ENCODE measurements around the gene NFIB. TPM values are rescaled to one million over a fixed set of nuclear protein-coding genes. Genes with fewer than 3 reads are reported as not detected.

Gene NFIB
- total RNA-seq, 2 donors from 2014 or later = 47.0 to 65.9 TPM

DNA sequence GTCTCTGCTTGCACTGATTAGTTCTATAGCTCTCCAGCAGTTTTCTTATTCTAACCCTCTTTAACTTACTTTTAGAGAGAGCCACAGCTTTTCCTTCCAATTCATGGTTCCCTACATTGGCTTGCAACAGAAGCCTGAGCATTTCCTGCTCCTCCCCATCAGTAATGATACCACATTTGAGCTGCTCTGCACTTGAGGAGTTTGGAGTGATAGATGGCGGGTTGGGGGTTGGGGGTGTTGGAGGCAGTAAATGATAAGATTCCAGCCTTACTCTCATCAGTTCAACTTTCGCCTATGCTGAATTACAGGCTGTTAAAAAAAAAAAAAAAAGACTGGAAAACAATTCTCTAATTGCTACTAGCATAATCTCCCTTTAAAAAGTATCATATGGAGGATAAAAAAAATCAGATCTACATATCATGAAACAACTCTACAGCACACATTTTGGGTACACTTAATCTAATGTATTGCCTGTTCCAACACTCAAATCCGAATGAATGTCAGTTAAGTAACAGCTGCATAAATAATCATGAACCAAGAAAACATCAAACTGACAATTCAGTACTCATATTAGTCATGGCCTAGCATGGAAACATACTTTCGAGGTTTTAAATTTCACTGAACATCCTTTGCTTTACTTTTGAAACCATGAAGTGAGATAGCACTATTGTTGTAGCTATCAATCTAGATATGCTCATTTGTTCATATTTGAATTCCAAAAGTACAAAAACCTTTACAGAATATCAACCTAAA is 224.7 kb downstream of the NFIB start:
- no peak for TF ChIP-seq POLR2A (IDR thresholded peaks at IDR 0.05)
- no peak for TF ChIP-seq CTCF (IDR thresholded peaks at IDR 0.05)
- DNase-seq = no peak
- intact Hi-C loops (cut with DNase I) = no loop called here
- Histone ChIP-seq H3K27ac (no peak overlapping the region), H3K4me3 (no peak overlapping the region), H3K9me3 (peaks cover 0 to 2% (median 0%) of the 10 kb centered on the region in 3 donors), H3K27me3 (no peaks in the 10 kb centered on the region), H3K36me3 (replicated peaks in 1 of 2; ENCODE audit: insufficient read depth in 1 of 2, low read depth in 2 of 2) (no peaks in the 10 kb centered on the region), H3K4me1 (peaks cover 5% of the 10 kb centered on the region)
- 66 to 67% methylated on average over 4 of the region's 4 CpGs for WGBS, 2 donors
- no peak for ATAC-seq

- Histone ChIP-seq H3K9me3 (peaks cover 0 to 2% (median 0%) of the 10 kb centered on the region in 3 donors), H3K4me1 (peaks cover 5% of the 10 kb centered on the region), H3K27ac (no peak overlapping the region), H3K36me3 (replicated peaks in 1 of 2; ENCODE audit: insufficient read depth in 1 of 2, low read depth in 2 of 2) (no peaks in the 10 kb centered on the region), H3K27me3 (no peaks in the 10 kb centered on the region), H3K4me3 (no peak overlapping the region)
- ATAC-seq (no peak), DNase-seq (no peak)
- WGBS, 2 donors = 72 to 73% methylated on average over 7 of the region's 7 CpGs
- TF ChIP-seq POLR2A (IDR thresholded peaks at IDR 0.05) (no peak), CTCF (IDR thresholded peaks at IDR 0.05) (no peak)
- intact Hi-C loops (cut with DNase I) = no loop called here
These were observed 226.4 kb downstream of the NFIB start for GRCh38 chr9:14087576-14087975.

- ATAC-seq (no peak), DNase-seq (no peak)
- intact Hi-C loops (cut with DNase I) = no loop called here
- H3K36me3 ChIP-seq (replicated peaks in 1 of 2; ENCODE audit: insufficient read depth in 1 of 2, low read depth in 2 of 2) = no peaks in the 10 kb centered on the region
- peaks cover 5% of the 10 kb centered on the region for H3K4me1 ChIP-seq
- no peak for TF ChIP-seq POLR2A (IDR thresholded peaks at IDR 0.05)
- no peak for TF ChIP-seq CTCF (IDR thresholded peaks at IDR 0.05)
- peaks cover 0 to 2% (median 0%) of the 10 kb centered on the region in 3 donors for H3K9me3 ChIP-seq
- no peak overlapping the region for H3K27ac ChIP-seq
- H3K4me3 ChIP-seq = no peak overlapping the region
- no peaks in the 10 kb centered on the region for H3K27me3 ChIP-seq
- 92 to 93% methylated on average over 5 of the region's 5 CpGs for WGBS, 2 donors
These were observed 227.4 kb downstream of the NFIB start for GRCh38 chr9:14086495-14086894.

- ATAC-seq = no peak
- Histone ChIP-seq H3K27me3 (no peaks in the 10 kb centered on the region), H3K27ac (no peak overlapping the region), H3K4me1 (peaks cover 5% of the 10 kb centered on the region), H3K9me3 (peaks cover 0 to 2% (median 0%) of the 10 kb centered on the region in 3 donors), H3K4me3 (no peak overlapping the region), H3K36me3 (replicated peaks in 1 of 2; ENCODE audit: insufficient read depth in 1 of 2, low read depth in 2 of 2) (no peaks in the 10 kb centered on the region)
- no peak for DNase-seq
- TF ChIP-seq POLR2A (IDR thresholded peaks at IDR 0.05) = no peak
- TF ChIP-seq CTCF (IDR thresholded peaks at IDR 0.05) = no peak
- 95 to 100% methylated on average over 1 of the region's 1 CpG for WGBS, 2 donors
- intact Hi-C loops (cut with DNase I) = no loop called here
These were observed 228.1 kb downstream of the NFIB start for GRCh38 chr9:14085810-14086209.

- Histone ChIP-seq H3K27me3 (no peaks in the 10 kb centered on the region), H3K27ac (no peak overlapping the region), H3K36me3 (replicated peaks in 1 of 2; ENCODE audit: insufficient read depth in 1 of 2, low read depth in 2 of 2) (no peaks in the 10 kb centered on the region), H3K4me3 (no peak overlapping the region), H3K4me1 (peaks cover 5% of the 10 kb centered on the region), H3K9me3 (peaks cover 0 to 2% (median 0%) of the 10 kb centered on the region in 3 donors)
- 95 to 98% methylated on average over 3 of the region's 3 CpGs for WGBS, 2 donors
- intact Hi-C loops (cut with DNase I) = no loop called here
- DNase-seq (no peak), ATAC-seq (no peak)
- TF ChIP-seq CTCF (IDR thresholded peaks at IDR 0.05) (no peak), POLR2A (IDR thresholded peaks at IDR 0.05) (no peak)
These were observed 229.1 kb downstream of the NFIB start for GRCh38 chr9:14084867-14085266.

All from body of pancreas (tissue), 4 donors.